ENCODE results near the gene KRTAP2-1.
"Not testable (repeated sequence)": the region's sequence is repeated elsewhere in the genome, so short reads cannot be mapped to it uniquely, and the experiment has no call there.

Gene KRTAP2-1, protein sequence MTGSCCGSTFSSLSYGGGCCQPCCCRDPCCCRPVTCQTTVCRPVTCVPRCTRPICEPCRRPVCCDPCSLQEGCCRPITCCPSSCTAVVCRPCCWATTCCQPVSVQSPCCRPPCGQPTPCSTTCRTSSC

GRCh38 chr17:41046735-41047465, at the start of gene KRTAP2-1:
Gene KRTAP2-1, minus strand, starts transcription at chr17:41047316. Its CDS starts 49 bp downstream, at chr17:41047267.
- not testable (repeated sequence) for FAIRE-seq

DNA sequence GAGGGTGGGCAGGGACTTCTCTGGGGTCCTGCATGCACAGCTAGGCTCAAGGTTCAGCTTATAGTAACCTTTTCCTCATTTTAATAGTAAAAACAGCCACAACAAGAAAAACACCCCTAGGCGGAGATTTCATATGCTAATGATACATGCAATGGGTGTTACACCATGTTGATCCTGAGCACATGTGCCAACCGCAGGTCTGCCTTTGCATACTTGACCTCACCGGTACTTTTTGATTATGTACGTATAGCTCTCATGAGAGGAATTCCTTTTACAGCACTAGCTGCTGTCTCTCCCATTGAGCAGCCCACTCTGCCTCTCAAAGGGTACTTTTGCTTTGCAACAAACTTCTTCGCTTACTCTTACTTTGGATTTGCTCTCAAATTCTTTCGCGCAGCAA, 48.9 kb upstream of the KRTAP2-1 start:
- DNase-seq (ENCODE audit: insufficient read length, low spot score) (no peak), FAIRE-seq (no peak)

More at GRCh38 chr17:41046735-41047465, at the start of gene KRTAP2-1:
- not testable (repeated sequence) for DNase-seq (ENCODE audit: insufficient read length, low spot score)

GRCh38 chr17:41088760-41089352, 41.7 kb upstream of the KRTAP2-1 start:
- not testable (repeated sequence) for FAIRE-seq; DNase-seq (ENCODE audit: insufficient read length, low spot score)

GRCh38 chr17:41084100-41084856, 37.2 kb upstream of the KRTAP2-1 start, which contains the start of gene KRTAP4-7:
Gene KRTAP4-7, plus strand, starts transcription at chr17:41084150. Its CDS starts 57 bp downstream, at chr17:41084207.
- not testable (repeated sequence) for FAIRE-seq; DNase-seq (ENCODE audit: insufficient read length, low spot score)

GRCh38 chr17:41083427-41083826, 36.3 kb upstream of the KRTAP2-1 start:
- not testable (repeated sequence) for DNase-seq (ENCODE audit: insufficient read length, low spot score)

GRCh38 chr17:41082626-41083025, 35.5 kb upstream of the KRTAP2-1 start:
- no peak for DNase-seq (ENCODE audit: insufficient read length, low spot score)

More at GRCh38 chr17:41083427-41083826, 36.3 kb upstream of the KRTAP2-1 start:
- not testable (repeated sequence) for FAIRE-seq

GRCh38 chr17:41076788-41077187, 29.7 kb upstream of the KRTAP2-1 start:
- FAIRE-seq: no peak
- DNase-seq (ENCODE audit: insufficient read length, low spot score): no peak

More at GRCh38 chr17:41082626-41083025, 35.5 kb upstream of the KRTAP2-1 start:
- FAIRE-seq: no peak

DNA sequence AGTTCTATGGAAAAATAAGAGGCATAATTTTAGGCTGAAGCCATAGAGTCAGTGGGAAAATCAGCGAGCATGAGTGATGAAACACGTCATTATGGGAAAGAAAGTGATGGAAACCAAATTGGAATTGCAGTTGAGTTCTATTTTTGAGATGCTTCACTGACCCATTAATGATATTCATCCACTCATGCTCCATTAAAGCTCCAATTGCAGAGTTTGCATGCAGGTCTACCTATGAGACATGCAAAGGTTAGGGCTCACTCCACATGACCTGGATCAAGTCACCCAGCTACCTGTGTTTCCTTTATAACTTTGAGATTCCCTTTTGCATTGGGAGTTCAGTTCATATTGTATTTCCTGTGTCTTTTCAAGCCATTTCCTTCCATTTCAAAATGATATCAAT, 26.6 kb upstream of the KRTAP2-1 start:
- DNase-seq (ENCODE audit: insufficient read length, low spot score): no peak
- FAIRE-seq: no peak

GRCh38 chr17:41071606-41072360, 24.7 kb upstream of the KRTAP2-1 start:
- no peak for DNase-seq (ENCODE audit: insufficient read length, low spot score)
- FAIRE-seq: no peak

GRCh38 chr17:41069031-41069430, 21.9 kb upstream of the KRTAP2-1 start:
- FAIRE-seq (no peak), DNase-seq (ENCODE audit: insufficient read length, low spot score) (no peak)

GRCh38 chr17:41067281-41067680, 20.2 kb upstream of the KRTAP2-1 start:
- FAIRE-seq: no peak
- no peak for DNase-seq (ENCODE audit: insufficient read length, low spot score)

DNA sequence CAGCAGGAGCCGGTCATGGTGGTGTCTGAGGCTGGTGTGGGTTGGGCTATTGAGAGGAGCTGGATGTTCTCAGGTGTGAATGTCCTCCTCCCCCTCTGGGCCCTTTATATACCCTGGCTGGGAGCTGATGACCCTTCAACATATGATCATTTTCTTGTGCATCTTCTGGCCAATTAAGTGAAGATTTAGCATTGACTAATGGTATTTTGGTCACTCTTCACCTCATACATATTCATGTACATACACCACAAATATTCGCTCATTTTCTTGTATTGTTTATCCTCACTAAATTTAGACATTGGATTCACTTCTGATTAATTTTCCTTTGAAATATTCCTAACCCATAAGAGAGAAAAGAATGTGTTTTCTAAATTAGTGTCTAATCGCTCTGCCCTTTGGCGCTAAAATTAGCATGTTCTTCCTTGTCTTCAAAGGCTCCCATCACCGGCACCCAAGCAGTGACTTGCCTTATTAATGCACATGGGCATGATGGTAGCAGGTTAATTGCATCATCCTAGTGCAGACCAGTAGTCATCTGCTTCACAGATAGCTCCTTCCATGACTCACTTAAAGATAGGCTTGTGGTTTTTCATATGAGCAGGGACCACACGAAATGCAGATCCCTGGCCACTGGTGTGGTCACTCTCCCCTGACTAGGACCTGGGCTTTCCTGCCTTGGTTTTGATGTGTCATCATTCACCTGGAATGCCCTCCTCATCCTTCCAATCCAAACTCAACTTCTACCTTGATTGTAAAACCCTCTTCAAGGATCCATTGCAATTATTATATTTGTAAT, 18.9 kb upstream of the KRTAP2-1 start, which contains the start of gene KRTAP2-4:
TSS of gene KRTAP2-4 (minus strand) at position 51 of the 796 bp plus-strand sequence. CDS start at position 17, 34 bp downstream.
- DNase-seq (ENCODE audit: insufficient read length, low spot score) (no peak), FAIRE-seq (no peak)

DNA sequence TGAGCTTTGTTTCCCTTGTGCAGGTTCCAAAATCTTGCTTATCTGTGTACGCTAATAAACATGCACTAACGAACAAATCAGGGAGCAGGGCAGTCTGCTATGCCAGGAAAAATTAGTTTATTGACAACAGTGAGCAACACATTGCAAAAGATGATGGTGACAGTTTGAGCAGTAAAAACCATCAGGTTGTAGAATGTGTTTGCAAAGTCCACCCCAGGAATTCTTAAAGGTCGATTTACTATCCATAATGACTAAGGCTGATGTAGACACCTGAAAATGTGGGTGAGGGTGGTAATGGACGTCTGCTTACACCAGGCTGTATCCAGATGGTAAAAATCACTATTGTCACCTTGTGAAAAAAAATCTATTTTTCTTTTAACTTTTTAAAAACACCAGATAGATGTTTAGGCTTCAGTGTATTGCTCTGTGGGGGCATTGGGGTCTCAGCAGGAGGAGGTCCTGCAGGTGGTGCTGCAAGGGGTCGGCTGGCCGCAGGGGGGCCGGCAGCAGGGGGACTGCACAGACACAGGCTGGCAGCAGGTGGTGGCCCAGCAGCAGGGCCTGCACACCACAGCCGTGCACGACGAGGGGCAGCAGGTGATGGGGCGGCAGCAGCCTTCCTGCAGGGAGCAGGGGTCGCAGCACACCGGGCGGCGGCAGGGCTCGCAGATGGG, 18.0 kb upstream of the KRTAP2-1 start:
- not testable (repeated sequence) for FAIRE-seq; DNase-seq (ENCODE audit: insufficient read length, low spot score)

DNA sequence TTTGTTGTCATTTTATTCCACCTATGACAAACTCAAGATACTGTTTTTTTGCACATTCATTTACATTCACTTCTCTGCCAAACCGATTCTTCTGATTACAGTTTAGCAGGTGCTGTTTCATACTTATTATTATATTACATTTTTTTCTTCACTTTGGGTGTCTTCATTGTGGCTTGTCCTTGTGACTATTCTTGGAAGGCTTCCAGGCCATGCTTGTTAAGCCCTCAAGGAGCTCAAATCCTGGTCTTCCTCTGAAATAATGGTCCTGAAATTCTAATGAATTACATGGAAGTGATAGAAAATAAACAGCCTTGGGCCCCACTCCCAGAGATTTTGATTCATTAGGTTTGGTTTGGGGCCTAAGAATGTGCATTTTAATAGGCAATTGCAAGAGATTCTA, 17.2 kb upstream of the KRTAP2-1 start:
- no peak for FAIRE-seq
- no peak for DNase-seq (ENCODE audit: insufficient read length, low spot score)

GRCh38 chr17:41063449-41063848, 16.3 kb upstream of the KRTAP2-1 start:
- FAIRE-seq (no peak), DNase-seq (ENCODE audit: insufficient read length, low spot score) (no peak)

DNA sequence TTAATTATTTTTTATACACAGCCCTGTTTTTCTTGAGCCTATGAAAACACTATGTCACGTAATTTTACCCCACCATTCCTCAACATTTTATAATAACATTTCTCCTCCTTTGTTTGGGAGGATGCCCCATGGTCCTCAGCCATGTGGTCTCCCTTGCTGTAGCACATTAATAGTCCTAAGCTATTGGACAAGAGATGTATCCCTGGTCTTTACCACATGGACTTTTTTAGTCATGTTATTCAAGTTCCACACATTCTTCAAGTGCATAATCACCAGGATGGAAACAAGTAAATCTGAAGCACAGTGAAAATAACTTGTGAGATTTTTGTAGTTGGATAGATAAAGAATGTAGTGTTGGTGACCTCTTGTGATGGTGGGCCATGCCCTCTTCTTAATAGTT, 14.8 kb upstream of the KRTAP2-1 start:
- DNase-seq (ENCODE audit: insufficient read length, low spot score) (no peak), FAIRE-seq (no peak)

GRCh38 chr17:41060052-41060604, 13.0 kb upstream of the KRTAP2-1 start, which contains the start of gene KRTAP2-3:
Gene KRTAP2-3, minus strand, starts transcription at chr17:41060114. Its CDS starts 64 bp downstream, at chr17:41060050.
- FAIRE-seq: no peak
- no peak for DNase-seq (ENCODE audit: insufficient read length, low spot score)
